ENCODE measurements around the gene LOX.

The LOX gene

DNA sequence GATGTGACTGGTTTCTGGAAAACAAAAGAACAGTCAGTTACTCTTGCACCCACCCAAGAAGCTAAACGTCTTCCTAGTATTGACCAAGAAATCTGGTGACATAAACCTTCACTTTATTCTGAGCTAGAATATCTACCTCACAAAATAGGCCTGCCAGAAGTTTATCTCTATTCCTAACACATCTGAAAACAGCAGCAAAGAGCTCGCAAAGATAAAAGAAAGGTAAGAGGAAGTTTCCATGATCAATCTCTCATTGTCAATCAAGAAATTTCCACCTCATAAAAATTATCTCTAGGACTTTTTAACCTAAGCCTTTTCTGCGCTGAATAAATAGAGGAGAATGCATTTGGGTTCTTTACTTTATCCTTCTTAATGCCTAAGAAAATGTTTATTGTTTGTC is 34.0 kb upstream of the LOX start:
- no peak for DNase-seq (ENCODE audit: low spot score)
- in situ Hi-C loops (cut with MboI; ENCODE audit: low sequenced_read_pairs, unreplicated experiment), result no loop called here

GRCh38 chr5:122111460-122111859 is 33.4 kb upstream of the LOX start:
- no peak for DNase-seq (ENCODE audit: low spot score)
- TF ChIP-seq CTCF (IDR thresholded peaks at IDR 0.05; ENCODE audit: borderline replicate concordance, control extremely low read depth, extremely low read depth, insufficient read depth, missing control alignments), result no peak
- in situ Hi-C loops (cut with MboI; ENCODE audit: low sequenced_read_pairs, unreplicated experiment), result no loop called here

More for the DNA sequence above, 34.0 kb upstream of the LOX start:
- TF ChIP-seq CTCF (IDR thresholded peaks at IDR 0.05; ENCODE audit: borderline replicate concordance, control extremely low read depth, extremely low read depth, insufficient read depth, missing control alignments), result no peak

GRCh38 chr5:122110987-122111386 is 32.9 kb upstream of the LOX start:
- TF ChIP-seq CTCF (IDR thresholded peaks at IDR 0.05; ENCODE audit: borderline replicate concordance, control extremely low read depth, extremely low read depth, insufficient read depth, missing control alignments), result no peak
- in situ Hi-C loops (cut with MboI; ENCODE audit: low sequenced_read_pairs, unreplicated experiment), result no loop called here
- DNase-seq (ENCODE audit: low spot score), result no peak

GRCh38 chr5:122107016-122107415 is 29.0 kb upstream of the LOX start:
- no peak for DNase-seq (ENCODE audit: low spot score)
- in situ Hi-C loops (cut with MboI; ENCODE audit: low sequenced_read_pairs, unreplicated experiment), result no loop called here
- no peak for TF ChIP-seq CTCF (IDR thresholded peaks at IDR 0.05; ENCODE audit: borderline replicate concordance, control extremely low read depth, extremely low read depth, insufficient read depth, missing control alignments)

DNA sequence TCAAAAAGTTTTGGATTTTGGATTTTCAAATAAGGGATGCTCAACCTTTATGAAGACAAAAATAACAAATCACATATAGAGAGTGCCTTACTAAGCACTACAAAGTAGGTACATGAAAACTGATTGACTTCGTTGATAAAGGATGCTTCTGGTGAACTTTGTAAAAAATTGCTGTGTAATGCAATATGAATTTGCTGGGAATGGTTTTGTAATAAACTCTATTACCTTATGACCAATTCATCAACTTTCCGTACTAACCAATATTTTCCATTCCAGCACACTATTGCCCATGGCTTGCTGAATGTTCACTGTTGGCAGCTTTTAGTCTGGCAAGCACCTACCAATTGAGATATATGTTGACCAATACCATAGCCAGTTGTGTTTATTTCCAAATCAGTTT is 27.9 kb upstream of the LOX start:
- in situ Hi-C loops (cut with MboI; ENCODE audit: low sequenced_read_pairs, unreplicated experiment), result no loop called here
- no peak for DNase-seq (ENCODE audit: low spot score)
- no peak for TF ChIP-seq CTCF (IDR thresholded peaks at IDR 0.05; ENCODE audit: borderline replicate concordance, control extremely low read depth, extremely low read depth, insufficient read depth, missing control alignments)

DNA sequence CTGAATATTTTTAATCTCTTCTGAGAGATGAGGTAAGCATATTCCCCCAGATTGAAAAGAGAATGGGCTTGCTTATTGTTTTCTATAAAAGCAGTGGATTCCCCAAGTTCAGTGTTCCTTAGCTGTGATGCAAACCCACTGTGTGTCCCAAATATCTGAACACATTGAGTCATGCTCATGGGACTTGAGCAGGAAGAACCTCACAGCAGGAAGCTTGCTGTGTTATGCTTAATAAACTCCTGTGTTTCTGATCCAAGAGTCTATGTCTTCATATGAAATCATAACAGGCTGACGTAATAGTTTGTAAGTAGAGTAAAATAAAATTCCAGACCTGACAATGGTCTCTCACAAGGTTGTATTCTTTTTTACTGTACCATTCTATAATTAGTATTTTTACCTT is 24.8 kb upstream of the LOX start:
- in situ Hi-C loops (cut with MboI; ENCODE audit: low sequenced_read_pairs, unreplicated experiment), result no loop called here
- DNase-seq (ENCODE audit: low spot score), result no peak
- no peak for TF ChIP-seq CTCF (IDR thresholded peaks at IDR 0.05; ENCODE audit: borderline replicate concordance, control extremely low read depth, extremely low read depth, insufficient read depth, missing control alignments)

Data from GM13976 (cell line).